ENCODE data around the gene IGDCC3.

Gene IGDCC3

DNA sequence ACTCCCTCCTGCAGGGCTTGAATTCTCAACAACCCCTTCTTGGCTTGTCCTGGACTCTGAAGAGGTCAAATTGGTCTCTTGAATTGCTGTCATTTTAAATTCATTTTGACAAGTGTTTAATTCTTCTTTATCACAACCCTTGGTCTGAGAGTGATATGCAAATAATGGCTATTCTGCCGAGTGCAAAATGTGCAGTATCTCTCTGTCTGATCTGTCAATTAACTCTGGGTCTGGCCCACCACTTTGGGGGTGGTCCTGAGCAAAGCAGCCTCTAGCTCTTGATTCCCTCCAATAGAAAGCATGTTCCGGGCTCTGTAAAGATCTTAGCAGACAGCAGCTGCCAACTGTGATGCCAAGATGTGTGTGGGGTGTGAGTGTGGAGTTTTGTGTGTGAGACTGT lies 2.2 kb upstream of the IGDCC3 start:
- DNase-seq: no peak
- peaks cover 42 to 54% of the 10 kb centered on the region in 2 donors for H3K27me3 Mint-ChIP-seq
- ATAC-seq (replicated peaks): no peak
- no peaks in the 10 kb centered on the region for H3K36me3 Mint-ChIP-seq (ENCODE audit: insufficient read depth)
- peaks cover 23 to 25% of the 10 kb centered on the region in 2 donors for H3K4me1 Mint-ChIP-seq (ENCODE audit: low read depth in 2 of 2)
- H3K27ac Mint-ChIP-seq: no peak overlapping the region
- H3K4me3 Mint-ChIP-seq: no peak overlapping the region
- no peaks in the 10 kb centered on the region for H3K9me3 Mint-ChIP-seq

DNA sequence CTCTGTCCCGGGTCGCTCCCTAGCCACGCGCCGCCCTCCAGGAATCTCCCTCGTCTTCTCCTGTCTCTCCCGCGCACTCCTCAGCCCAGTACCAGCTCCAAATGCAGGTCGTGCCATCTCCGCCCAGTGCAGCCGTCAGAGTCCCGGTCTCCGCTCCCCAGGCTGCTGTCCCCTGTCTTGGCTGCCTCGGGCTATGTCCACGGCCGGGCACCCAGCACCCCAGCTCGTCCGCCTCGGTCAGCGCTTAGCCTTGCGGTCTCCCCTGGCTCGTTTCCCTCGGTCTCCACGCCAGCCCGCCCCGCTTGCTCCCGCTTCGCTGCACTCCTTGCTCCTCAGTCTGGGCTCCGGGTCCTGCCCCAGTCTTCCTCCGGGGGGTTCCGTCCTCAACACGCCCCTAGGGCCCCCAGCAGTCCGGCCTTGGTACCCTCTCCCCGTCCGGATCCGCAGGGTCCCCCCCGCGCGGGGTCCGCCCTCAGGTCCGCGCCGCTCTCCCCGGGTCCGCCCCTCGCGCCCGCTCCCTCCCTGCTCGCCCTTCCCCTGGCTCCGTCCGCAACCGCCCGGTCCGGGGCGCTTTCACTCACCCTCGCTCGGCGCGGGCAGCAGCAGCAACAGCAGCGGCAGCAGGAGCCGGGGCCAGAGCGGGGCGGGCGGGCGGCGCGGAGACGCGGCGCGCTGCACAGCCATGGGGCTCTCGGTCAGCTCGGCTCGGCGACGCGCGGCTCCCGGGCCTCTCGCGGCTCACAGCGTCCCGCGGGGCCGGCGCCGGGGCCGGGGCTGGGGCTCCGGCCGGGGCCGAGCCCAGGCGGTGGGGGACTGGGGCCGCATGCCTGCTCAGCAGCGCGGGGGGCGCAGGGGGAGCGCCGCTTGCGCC lies 462 bp downstream of the IGDCC3 start:
- peaks cover 12 to 15% of the 10 kb centered on the region in 2 donors for H3K4me1 Mint-ChIP-seq (ENCODE audit: low read depth in 2 of 2)
- no peaks in the 10 kb centered on the region for H3K9me3 Mint-ChIP-seq
- no peak overlapping the region for H3K27ac Mint-ChIP-seq
- H3K4me3 Mint-ChIP-seq: peak overlapping the region; percentile 64 to 72
- DNase-seq: no peak
- no peaks in the 10 kb centered on the region for H3K36me3 Mint-ChIP-seq (ENCODE audit: insufficient read depth)
- peaks cover 62 to 80% of the 10 kb centered on the region in 2 donors for H3K27me3 Mint-ChIP-seq
- peak; percentile 51 for ATAC-seq (replicated peaks)

DNA sequence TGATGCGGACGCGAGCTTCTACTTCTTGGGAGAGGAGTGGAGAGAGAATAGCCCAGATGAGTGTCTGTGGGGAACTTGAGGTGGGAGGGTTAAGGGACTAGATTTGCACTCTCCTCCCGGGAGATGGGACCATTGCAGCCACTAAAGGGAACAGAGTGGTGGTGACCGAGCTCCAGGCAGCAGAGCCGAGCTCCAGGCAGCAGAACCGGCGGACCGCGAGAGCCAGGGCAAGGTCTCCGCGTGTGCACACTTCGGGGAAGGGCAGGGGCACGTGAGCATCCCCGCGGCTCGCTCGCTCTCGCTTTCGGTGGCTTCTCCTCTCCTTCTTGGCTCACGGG lies 1.1 kb downstream of the IGDCC3 start:
- no peak for DNase-seq
- peak overlapping the region; percentile 64 to 72 for H3K4me3 Mint-ChIP-seq
- H3K36me3 Mint-ChIP-seq (ENCODE audit: insufficient read depth): no peaks in the 10 kb centered on the region
- no peaks in the 10 kb centered on the region for H3K9me3 Mint-ChIP-seq
- H3K4me1 Mint-ChIP-seq (ENCODE audit: low read depth in 2 of 2): peaks cover 10 to 12% of the 10 kb centered on the region in 2 donors
- no peak overlapping the region for H3K27ac Mint-ChIP-seq
- H3K27me3 Mint-ChIP-seq: peaks cover 62 to 85% of the 10 kb centered on the region in 2 donors
- peak; percentile 43 for ATAC-seq (replicated peaks)

GRCh38 chr15:65375871-65376607 lies 1.8 kb downstream of the IGDCC3 start:
- H3K9me3 Mint-ChIP-seq: no peaks in the 10 kb centered on the region
- DNase-seq (no peak), ATAC-seq (replicated peaks) (no peak)
- no peaks in the 10 kb centered on the region for H3K36me3 Mint-ChIP-seq (ENCODE audit: insufficient read depth)
- H3K4me1 Mint-ChIP-seq (ENCODE audit: low read depth in 2 of 2): peaks cover 10 to 12% of the 10 kb centered on the region in 2 donors
- peaks cover 62 to 85% of the 10 kb centered on the region in 2 donors for H3K27me3 Mint-ChIP-seq
- H3K4me3 Mint-ChIP-seq: peak overlapping the region; percentile 64 to 72
- H3K27ac Mint-ChIP-seq: no peak overlapping the region

- Mint-ChIP-seq H3K4me1 (ENCODE audit: low read depth in 2 of 2) (peaks cover 10 to 12% of the 10 kb centered on the region in 2 donors), H3K9me3 (no peaks in the 10 kb centered on the region), H3K36me3 (ENCODE audit: insufficient read depth) (no peaks in the 10 kb centered on the region), H3K27ac (no peak overlapping the region), H3K4me3 (no peak overlapping the region), H3K27me3 (peaks cover 57 to 76% of the 10 kb centered on the region in 2 donors)
- ATAC-seq (replicated peaks) (no peak), DNase-seq (no peak)
Measured at GRCh38 chr15:65374821-65375401, 2.9 kb downstream of the IGDCC3 start.

GRCh38 chr15:65374334-65374733 lies 3.5 kb downstream of the IGDCC3 start:
- Mint-ChIP-seq H3K9me3 (no peaks in the 10 kb centered on the region), H3K27ac (no peak overlapping the region), H3K36me3 (ENCODE audit: insufficient read depth) (no peaks in the 10 kb centered on the region), H3K27me3 (peaks cover 51 to 70% of the 10 kb centered on the region in 2 donors), H3K4me1 (ENCODE audit: low read depth in 2 of 2) (peaks cover 10 to 12% of the 10 kb centered on the region in 2 donors), H3K4me3 (no peak overlapping the region)
- ATAC-seq (replicated peaks): no peak
- no peak for DNase-seq

GRCh38 chr15:65373163-65373651 lies 4.6 kb downstream of the IGDCC3 start:
- H3K27me3 Mint-ChIP-seq: peaks cover 43 to 59% of the 10 kb centered on the region in 2 donors
- H3K9me3 Mint-ChIP-seq: no peaks in the 10 kb centered on the region
- H3K4me3 Mint-ChIP-seq: no peak overlapping the region
- no peak for DNase-seq
- ATAC-seq (replicated peaks): no peak
- no peak overlapping the region for H3K27ac Mint-ChIP-seq
- no peaks in the 10 kb centered on the region for H3K36me3 Mint-ChIP-seq (ENCODE audit: insufficient read depth)
- peaks cover 8 to 9% of the 10 kb centered on the region in 2 donors for H3K4me1 Mint-ChIP-seq (ENCODE audit: low read depth in 2 of 2)

GRCh38 chr15:65372787-65373067 lies 5.1 kb downstream of the IGDCC3 start:
- Mint-ChIP-seq H3K36me3 (ENCODE audit: insufficient read depth) (no peaks in the 10 kb centered on the region), H3K9me3 (no peaks in the 10 kb centered on the region), H3K27me3 (peaks cover 43 to 57% of the 10 kb centered on the region in 2 donors), H3K4me3 (no peak overlapping the region), H3K4me1 (ENCODE audit: low read depth in 2 of 2) (peaks cover 8 to 9% of the 10 kb centered on the region in 2 donors), H3K27ac (no peak overlapping the region)
- no peak for ATAC-seq (replicated peaks)
- no peak for DNase-seq

GRCh38 chr15:65371976-65372786 lies 5.6 kb downstream of the IGDCC3 start:
- H3K27me3 Mint-ChIP-seq: peaks cover 42 to 54% of the 10 kb centered on the region in 2 donors
- no peak overlapping the region for H3K27ac Mint-ChIP-seq
- H3K9me3 Mint-ChIP-seq: no peaks in the 10 kb centered on the region
- H3K4me1 Mint-ChIP-seq (ENCODE audit: low read depth in 2 of 2): peaks cover 7 to 8% of the 10 kb centered on the region in 2 donors
- DNase-seq (no peak), ATAC-seq (replicated peaks) (no peak)
- no peak overlapping the region for H3K4me3 Mint-ChIP-seq
- H3K36me3 Mint-ChIP-seq (ENCODE audit: insufficient read depth): no peaks in the 10 kb centered on the region

DNA sequence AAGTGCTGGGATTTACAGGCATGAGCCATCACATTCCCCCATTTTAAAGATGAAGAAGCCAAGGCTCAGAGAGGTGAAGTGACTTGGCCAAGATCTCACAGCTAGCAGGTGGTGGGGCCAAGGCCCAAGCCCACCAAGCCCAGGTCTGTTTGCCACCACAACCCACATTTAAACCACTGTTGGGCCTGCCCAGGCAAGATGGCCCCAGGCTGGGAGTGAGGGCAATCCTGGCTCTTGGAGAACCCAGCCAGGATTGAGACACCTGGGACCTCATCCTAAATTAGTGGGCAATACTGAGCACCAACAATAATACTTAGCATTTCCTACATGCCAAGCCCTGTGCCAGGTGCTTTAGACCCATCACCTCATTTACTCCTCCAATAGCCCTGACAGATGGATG lies 6.9 kb downstream of the IGDCC3 start:
- Mint-ChIP-seq H3K4me3 (no peak overlapping the region), H3K27ac (no peak overlapping the region), H3K27me3 (peaks cover 29 to 49% of the 10 kb centered on the region in 2 donors), H3K36me3 (ENCODE audit: insufficient read depth) (no peaks in the 10 kb centered on the region), H3K4me1 (ENCODE audit: low read depth in 2 of 2) (peaks cover 0 to 1% of the 10 kb centered on the region in 2 donors), H3K9me3 (no peaks in the 10 kb centered on the region)
- DNase-seq: no peak
- ATAC-seq (replicated peaks): no peak

- Mint-ChIP-seq H3K27me3 (peaks cover 16 to 43% of the 10 kb centered on the region in 2 donors), H3K4me3 (no peak overlapping the region), H3K4me1 (ENCODE audit: low read depth in 2 of 2) (no peaks in the 10 kb centered on the region), H3K9me3 (no peaks in the 10 kb centered on the region), H3K27ac (no peak overlapping the region), H3K36me3 (ENCODE audit: insufficient read depth) (no peaks in the 10 kb centered on the region)
- ATAC-seq (replicated peaks): no peak
- no peak for DNase-seq
Measured at GRCh38 chr15:65369651-65370050, 8.2 kb downstream of the IGDCC3 start.

- Mint-ChIP-seq H3K36me3 (ENCODE audit: insufficient read depth) (peaks cover 3% of the 10 kb centered on the region), H3K4me3 (no peak overlapping the region), H3K9me3 (no peaks in the 10 kb centered on the region), H3K27me3 (peaks cover 12 to 43% of the 10 kb centered on the region in 2 donors), H3K27ac (no peak overlapping the region), H3K4me1 (ENCODE audit: low read depth in 2 of 2) (no peaks in the 10 kb centered on the region)
- no peak for DNase-seq
- ATAC-seq (replicated peaks): no peak
Measured at GRCh38 chr15:65369212-65369547, 8.6 kb downstream of the IGDCC3 start.

Measured in effector memory CD8-positive, alpha-beta T cell (primary cell).